ENCODE measurements around the gene SLC6A13.

The SLC6A13 gene

DNA sequence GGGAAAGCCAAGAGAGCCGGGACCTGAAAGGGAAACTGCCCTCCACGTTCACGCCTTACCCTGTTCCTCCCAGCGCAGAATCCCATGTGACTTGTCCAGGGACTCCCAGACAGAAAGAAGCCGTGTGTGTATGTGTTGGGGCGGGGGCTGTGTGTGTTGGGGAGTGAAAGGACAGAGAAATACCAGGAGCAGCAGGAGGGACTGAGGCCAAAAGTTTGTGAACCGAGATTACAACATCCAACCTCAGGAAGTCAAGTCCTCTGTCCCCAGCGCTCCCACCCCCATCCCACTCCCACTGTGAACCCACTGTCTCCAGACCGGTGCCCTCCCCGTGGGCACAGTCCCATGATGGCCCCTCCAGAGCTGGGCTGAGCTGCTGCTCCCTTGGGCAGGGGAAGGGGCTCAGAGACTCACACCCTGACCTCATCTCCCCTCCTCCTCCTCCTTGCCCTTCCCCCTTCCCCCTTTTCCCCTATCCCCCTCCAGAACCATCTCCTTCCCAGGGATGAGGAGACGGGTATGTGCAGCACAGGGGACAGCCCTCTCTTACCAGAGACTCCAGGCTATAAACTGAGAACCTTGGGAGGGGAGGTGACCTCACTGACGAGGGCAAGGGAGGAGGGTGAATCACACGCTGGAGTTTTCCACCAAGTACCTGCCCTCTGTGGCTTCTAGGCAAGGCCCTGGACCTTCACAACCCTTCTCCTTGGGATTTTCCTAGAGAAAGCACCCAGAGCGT, 48.5 kb downstream of the SLC6A13 start, which contains the start of gene SLC6A12:
Gene SLC6A12 (minus strand): TSS at position 155 of the 739 bp plus-strand sequence. CDS start 4,171 bp downstream, outside the sequence.
- no peak for DNase-seq (ENCODE audit: low spot score)

- DNase-seq (ENCODE audit: low spot score) = no peak
Measured at GRCh38 chr12:213527-213932, 49.1 kb downstream of the SLC6A13 start.

DNA sequence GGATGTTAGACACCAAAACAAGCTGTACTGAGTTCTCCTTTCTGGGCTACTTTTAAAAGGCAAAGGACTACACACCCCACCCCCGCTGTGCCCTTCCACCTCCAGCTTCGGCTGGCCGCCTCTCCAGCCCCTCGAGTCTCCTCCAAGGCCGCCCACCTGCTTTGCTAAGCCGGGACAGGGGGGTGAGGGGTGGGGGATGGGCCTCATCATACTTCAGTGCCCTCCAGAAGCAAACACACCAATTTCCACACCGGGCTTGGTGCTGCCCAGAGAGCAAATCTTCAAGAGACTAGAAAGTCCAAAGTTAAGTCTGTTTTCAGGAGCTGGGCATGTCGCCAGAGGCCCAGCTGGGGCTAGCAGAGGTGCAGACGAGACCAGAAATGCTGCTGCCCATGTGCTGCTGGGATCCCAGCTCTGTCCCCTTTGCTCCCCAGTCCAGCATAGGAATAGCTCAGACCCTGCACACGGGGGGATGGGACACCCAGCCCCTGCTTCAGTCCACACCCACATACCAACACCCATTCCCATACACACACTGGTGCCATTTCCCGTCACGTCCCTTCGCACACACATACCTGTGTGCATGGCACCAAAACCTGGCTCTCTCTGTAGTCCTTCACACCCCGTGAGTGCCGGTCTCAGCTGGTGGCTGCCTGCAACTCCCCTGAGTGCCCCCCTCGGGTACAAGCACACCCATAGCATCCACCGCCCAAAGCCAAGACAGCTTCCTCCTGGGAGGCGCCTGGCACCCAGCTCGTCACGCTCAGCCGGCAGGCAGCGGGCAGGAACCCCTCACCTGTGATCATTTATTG, 49.7 kb downstream of the SLC6A13 start:
- no peak for DNase-seq (ENCODE audit: low spot score)

GRCh38 chr12:212415-212714, 50.3 kb downstream of the SLC6A13 start:
- DNase-seq (ENCODE audit: low spot score) = no peak

GRCh38 chr12:211639-212414, 50.8 kb downstream of the SLC6A13 start:
- no peak for DNase-seq (ENCODE audit: low spot score)

- DNase-seq (ENCODE audit: low spot score) = no peak
Measured at GRCh38 chr12:211142-211465, 51.5 kb downstream of the SLC6A13 start.

DNA sequence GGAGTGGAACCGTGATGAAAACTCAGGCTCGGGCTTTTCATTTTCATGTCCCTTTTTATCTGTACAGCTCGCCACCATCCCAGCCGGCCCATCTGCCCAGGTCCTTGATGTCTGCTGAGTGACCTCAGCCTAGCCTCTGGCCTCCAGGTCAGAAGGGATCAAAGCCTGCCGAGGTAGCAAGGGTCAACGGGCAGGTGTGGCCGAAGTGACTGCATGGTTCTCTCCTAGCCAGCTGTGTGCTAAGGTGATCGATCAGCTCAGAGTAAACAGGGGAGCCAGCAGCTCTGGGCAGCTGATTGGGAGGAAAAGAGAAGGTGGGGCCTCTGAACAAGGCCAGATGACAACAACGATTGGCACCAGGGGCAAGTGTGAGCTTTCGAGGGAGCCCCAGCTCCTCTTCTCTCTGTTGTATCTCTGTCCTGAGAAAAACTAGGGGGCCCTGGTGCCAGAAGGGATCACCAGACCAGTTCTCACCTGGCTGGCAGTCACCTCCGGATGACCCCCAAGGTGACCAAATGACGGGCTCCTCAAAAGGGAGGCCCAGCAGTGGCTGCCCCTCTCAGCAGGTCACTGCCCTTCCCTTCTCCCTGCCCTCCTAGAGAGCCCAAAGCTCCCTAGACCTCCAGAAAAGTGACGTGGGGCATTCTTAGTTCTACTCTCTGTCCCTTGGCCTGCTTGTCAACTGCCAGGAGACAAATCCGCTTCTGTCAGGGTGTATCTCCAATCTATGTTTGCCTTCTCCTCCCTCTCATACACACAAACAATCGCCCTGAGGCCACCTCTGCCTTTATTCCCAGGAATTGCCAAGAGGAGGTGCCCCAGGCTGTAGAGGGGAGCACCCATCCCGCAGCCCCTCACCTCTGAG, 52.1 kb downstream of the SLC6A13 start:
- no peak for DNase-seq (ENCODE audit: low spot score)

GRCh38 chr12:209851-210250, 52.8 kb downstream of the SLC6A13 start:
- no peak for DNase-seq (ENCODE audit: low spot score)

DNA sequence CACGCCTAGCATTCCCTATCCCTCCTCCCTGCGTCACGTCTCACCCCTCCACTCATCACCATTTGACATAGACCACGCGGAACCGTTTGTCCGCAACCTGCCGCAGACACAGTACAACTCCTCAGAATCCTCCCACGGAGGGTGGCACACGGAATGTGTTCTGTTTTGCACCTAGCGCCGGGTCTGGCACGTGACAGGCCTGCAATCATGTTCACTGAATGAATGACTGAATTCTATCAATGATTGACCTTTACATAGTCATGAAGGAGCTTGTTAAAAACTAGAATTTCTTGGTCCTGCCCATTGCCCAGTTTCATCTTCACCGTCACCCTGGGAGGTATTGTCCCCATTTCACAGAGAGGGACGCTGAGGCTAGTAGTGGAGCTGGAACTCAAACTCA, 53.4 kb downstream of the SLC6A13 start:
- DNase-seq (ENCODE audit: low spot score) = no peak

GRCh38 chr12:208813-209212, 53.8 kb downstream of the SLC6A13 start:
- DNase-seq (ENCODE audit: low spot score) = no peak

DNA sequence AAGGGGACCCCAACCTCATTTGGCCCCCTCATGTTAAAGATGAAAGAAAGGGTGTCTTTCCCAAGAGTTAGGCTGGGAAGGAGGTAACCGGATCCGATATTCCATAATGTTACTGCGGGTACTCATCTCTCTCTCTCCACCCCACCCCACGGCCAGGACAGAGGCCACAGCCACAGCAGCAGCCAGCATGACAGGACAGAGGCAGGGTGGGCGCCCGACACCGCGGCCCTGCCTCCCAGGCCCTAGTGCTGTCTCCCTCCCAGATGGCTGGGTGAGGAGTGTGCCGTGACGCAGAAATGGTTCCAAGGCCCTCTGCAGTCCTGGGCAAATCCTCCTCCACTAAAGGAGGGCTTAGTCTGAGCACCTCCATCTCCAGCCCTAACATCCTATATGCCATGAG, 54.8 kb downstream of the SLC6A13 start:
- DNase-seq (ENCODE audit: low spot score) = no peak

- no peak for DNase-seq (ENCODE audit: low spot score)
Measured at GRCh38 chr12:206746-207440, 55.7 kb downstream of the SLC6A13 start.

GRCh38 chr12:205026-205425, 57.6 kb downstream of the SLC6A13 start:
- DNase-seq (ENCODE audit: low spot score) = no peak

DNA sequence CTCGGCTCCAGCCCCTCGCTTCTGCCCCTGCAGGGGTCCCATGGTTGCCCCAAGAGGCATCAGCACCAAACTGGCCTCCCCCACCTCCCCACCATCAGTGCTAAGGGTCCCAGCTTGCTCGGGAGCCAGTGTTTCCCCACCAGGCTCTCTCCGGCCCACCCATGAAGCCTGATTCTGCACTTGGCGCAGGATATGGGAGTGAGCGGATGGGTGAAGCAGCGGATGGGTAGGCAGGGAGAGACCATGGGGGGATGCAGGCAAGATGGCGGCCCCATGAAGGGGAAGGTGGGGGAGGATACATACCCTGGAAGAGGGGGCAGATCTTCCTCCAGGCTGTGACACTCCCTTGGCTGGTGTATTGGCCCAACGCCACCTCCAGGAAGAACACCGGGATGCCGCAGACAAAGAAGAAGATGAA, 58.4 kb downstream of the SLC6A13 start:
- no peak for DNase-seq (ENCODE audit: low spot score)

DNA sequence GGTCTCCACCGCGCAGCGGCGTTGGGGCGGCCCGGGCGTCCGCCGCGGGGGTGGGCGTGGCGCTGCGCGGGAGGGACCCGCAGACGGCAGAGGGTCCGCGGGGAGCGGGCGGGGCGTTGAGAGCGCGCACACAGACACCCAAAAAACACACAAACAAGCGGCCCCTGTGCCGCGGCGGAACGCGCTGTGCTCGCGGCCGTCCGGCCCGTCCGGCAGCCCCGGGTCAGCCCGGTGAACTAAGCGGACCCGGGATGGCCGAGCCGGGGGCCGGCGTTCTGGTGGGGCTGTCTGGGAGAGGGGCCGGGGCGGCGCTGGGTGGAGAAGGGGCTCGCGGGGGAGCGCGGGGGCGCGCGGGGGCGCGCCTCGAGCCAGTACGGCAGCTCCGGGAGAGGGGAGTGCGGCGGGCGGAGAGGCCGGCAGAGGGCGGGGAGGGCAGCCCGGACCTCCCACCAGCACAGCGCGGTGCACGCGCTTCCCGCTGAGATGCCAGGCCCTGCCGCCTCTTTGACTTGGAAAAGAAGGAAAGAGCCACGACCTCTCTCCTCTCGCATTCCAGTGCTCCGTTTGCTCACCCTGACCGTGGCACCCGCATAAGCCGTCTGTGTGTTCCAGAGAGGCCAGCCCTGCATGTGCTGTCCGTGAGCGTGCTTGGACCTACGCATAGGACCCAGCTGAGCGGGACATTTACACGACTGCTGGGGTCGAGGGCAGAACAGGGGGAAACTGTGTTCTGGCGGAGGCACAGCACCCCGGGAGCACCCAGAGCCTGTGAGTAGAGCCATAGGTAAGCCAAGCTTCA, 59.0 kb downstream of the SLC6A13 start:
- peak; percentile 75 for DNase-seq (ENCODE audit: low spot score)

- no peak for DNase-seq (ENCODE audit: low spot score)
Measured at GRCh38 chr12:203074-203461, 59.6 kb downstream of the SLC6A13 start.

DNA sequence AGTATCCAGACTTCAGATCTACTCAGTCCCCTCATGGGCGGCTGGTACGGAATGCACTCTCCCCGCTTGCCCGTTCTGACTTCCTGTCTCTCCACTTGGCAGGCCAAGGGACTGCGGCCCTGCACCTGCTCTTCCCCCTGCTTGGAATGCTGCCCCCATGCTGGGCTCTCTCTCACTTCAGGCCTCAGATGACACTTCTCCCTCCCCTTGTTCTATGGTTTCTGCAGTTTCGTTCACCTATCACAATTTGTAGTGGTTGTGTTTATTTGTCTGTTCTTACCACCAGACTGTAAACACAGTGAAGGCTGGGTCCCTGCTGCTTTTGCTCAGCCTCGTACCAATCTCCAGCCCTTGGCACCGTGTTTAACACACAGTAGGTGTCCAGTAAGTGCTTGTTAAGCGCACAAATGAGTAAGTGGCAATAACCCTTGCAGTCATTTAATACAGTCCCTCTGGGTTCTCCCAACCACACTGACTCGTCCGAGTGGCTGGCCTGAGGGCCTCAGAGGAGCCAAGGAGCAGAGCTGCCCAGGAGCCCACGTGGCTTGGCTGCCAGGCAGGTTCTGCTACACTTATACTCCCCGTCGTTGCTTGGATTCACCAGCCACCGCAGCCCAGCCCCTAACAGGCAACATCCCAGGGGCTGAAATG, 60.4 kb downstream of the SLC6A13 start:
- DNase-seq (ENCODE audit: low spot score) = no peak

GRCh38 chr12:201361-201760, 61.3 kb downstream of the SLC6A13 start:
- DNase-seq (ENCODE audit: low spot score) = no peak

DNA sequence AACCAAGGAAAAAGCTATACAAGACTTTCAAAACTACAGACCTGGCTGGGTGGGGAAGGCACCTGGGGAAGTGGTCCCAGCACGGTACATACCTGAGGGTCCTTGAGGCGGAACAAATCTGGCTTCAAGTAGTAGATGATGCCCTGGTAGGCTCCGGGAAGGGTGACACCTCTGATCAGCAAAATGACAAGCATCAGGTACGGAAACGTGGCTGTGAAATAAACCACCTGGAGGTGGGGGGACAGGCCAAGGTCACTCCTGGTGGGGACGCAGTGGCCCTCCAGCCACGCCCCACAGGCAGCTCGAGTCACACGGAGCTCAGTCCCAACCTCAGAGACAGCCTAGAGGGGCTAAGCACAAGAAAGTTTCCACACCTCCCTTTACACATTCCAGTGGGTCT, 63.9 kb downstream of the SLC6A13 start:
- DNase-seq (ENCODE audit: low spot score) = no peak

Measured in left forelimb (tissue), 1 donor.